DND-41 (cell line): ENCODE measurements around the gene AIF1L.

Experiments
- ATAC-seq: fragments of 200-7000 bp; cut with Tn5 transposase; 3 replicates; pipeline ENCODE4 v1.9.1; 2021; ENCODE audit warnings: low read depth; ENCODE audit not compliant: insufficient read depth
- DNase-seq: peaks from one replicate; pipeline ENCODE4 v3.0.0-alpha.2; 2020
- H2AFZ ChIP-seq: 2 replicates; pipeline ENCODE4 v1.6.0; 2012; ENCODE audit warnings: low read depth, low read length
- H3K27ac ChIP-seq: 2 replicates; pipeline ENCODE4 v1.5.1; 2012; ENCODE audit warnings: low read length, inconsistent platforms
- H3K27me3 ChIP-seq: fragments of 200-600 bp; sonication (generic); 2 replicates; pipeline ENCODE4 v1.6.0; 2012; ENCODE audit warnings: low read length, mild to moderate bottlenecking, inconsistent platforms; ENCODE audit not compliant: insufficient read depth, poor library complexity
- H3K36me3 ChIP-seq: 2 replicates; pipeline ENCODE4 v1.5.1; 2012; ENCODE audit warnings: low read length, inconsistent platforms; ENCODE audit not compliant: insufficient read depth
- H3K4me1 ChIP-seq: 2 replicates; pipeline ENCODE4 v1.5.1; 2012; ENCODE audit warnings: mild to moderate bottlenecking, low read length; ENCODE audit not compliant: insufficient read depth
- H3K4me2 ChIP-seq: 2 replicates; pipeline ENCODE4 v1.6.0; 2012; ENCODE audit warnings: mild to moderate bottlenecking, moderate library complexity, low read length, inconsistent platforms; ENCODE audit not compliant: insufficient read depth
- H3K4me3 ChIP-seq, 2 experiments: fragments of 200-600 bp in 1 of 2; shearing (Covaris generic) in 1 of 2; 2 replicates each; pipeline ENCODE4 v1.5.1; 2012 to 2016; ENCODE audit warnings: inconsistent platforms in 2 of 2, low read length in 2 of 2, mild to moderate bottlenecking in 2 of 2, low read depth in 1 of 2, moderate library complexity in 1 of 2
- H3K79me2 ChIP-seq: 2 replicates; pipeline ENCODE4 v1.6.0; 2012; ENCODE audit warnings: low read length, inconsistent platforms; ENCODE audit not compliant: insufficient read depth
- H3K9ac ChIP-seq: 2 replicates; pipeline ENCODE4 v1.6.0; 2012; ENCODE audit warnings: low read depth, mild to moderate bottlenecking, inconsistent platforms, low read length, moderate library complexity
- H3K9me3 ChIP-seq: 2 replicates; pipeline ENCODE4 v1.5.1; 2012; ENCODE audit warnings: low read length, moderate library complexity, mild to moderate bottlenecking, inconsistent platforms; ENCODE audit not compliant: insufficient read depth, severe bottlenecking
- H4K20me1 ChIP-seq: 2 replicates; pipeline ENCODE4 v1.6.0; 2012; ENCODE audit warnings: low read length; ENCODE audit not compliant: insufficient read depth
- EZH2 ChIP-seq: IDR thresholded peaks from 3 replicates; pipeline ENCODE4 v1.6.1; 2012; ENCODE audit warnings: borderline replicate concordance, low read depth, mild to moderate bottlenecking, moderate library complexity, low read length, inconsistent platforms; ENCODE audit not compliant: severe bottlenecking
- TF ChIP-seq, protein P1 (sequence below): IDR thresholded peaks from 2 replicates; pipeline ENCODE4 v1.5.1; 2012; ENCODE audit warnings: borderline replicate concordance, low read length, moderate library complexity, mild to moderate bottlenecking; ENCODE audit not compliant: poor library complexity, severe bottlenecking; ENCODE audit errors: extremely low read depth

The AIF1L gene

DNA sequence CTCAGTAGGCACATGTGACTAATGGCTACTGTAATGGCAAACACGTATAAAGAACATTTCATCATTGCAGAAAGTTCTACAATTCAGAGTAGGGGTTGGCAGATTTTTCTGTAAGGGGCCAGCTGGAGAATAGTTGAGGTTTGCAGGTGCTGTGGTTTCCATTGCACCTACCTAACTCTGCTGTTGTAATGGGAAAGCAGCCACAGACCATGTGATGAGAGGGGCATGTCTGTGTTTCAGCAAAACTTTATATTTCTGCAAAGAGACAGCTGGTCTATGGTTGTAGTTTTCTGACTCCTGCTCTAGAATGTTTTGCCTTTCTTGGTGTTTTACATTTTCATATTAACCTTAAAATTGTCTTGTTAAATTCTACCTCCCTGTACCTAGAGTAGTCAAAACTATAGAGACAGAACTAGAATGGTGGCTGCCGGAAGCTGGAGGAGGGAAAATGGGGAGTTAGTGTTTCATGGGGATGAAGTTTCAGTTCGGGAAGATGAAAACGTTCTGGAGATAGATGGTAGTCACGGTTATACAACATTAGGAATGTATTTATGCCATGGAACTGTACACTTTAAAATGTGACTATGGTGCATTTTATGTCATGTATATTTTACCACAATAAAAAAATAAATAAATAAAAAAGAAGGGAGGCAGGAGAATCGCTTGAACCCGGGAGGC, 73.4 kb downstream of the AIF1L start:
- H3K36me3 ChIP-seq: peaks cover 33% of the 10 kb centered on the region
- H3K9ac ChIP-seq: no peak overlapping the region

More for the DNA sequence above, 73.4 kb downstream of the AIF1L start:
- DNase-seq: peak; percentile 10
- Histone ChIP-seq H3K4me2 (no peak overlapping the region), H3K27me3 (no peaks in the 10 kb centered on the region), H3K79me2 (peaks cover 21% of the 10 kb centered on the region; the same call in 1 of the 2 replicates), H3K9me3 (no peaks in the 10 kb centered on the region), H3K27ac (no peak overlapping the region), H4K20me1 (peaks cover 2% of the 10 kb centered on the region; the same call in 1 of the 2 replicates), H3K4me3 (no peak overlapping the region), H2AFZ (no peak overlapping the region), H3K4me1 (0 out of 2 replicates have a peak, but pooled peaks cover 8% of the 10 kb centered on the region)
- ATAC-seq: peak; percentile 72
- no peak for TF ChIP-seq EZH2
- TF ChIP-seq, protein P1, sequence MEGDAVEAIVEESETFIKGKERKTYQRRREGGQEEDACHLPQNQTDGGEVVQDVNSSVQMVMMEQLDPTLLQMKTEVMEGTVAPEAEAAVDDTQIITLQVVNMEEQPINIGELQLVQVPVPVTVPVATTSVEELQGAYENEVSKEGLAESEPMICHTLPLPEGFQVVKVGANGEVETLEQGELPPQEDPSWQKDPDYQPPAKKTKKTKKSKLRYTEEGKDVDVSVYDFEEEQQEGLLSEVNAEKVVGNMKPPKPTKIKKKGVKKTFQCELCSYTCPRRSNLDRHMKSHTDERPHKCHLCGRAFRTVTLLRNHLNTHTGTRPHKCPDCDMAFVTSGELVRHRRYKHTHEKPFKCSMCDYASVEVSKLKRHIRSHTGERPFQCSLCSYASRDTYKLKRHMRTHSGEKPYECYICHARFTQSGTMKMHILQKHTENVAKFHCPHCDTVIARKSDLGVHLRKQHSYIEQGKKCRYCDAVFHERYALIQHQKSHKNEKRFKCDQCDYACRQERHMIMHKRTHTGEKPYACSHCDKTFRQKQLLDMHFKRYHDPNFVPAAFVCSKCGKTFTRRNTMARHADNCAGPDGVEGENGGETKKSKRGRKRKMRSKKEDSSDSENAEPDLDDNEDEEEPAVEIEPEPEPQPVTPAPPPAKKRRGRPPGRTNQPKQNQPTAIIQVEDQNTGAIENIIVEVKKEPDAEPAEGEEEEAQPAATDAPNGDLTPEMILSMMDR: no peak
